Mesenchymal stem cell (in vitro differentiated cells and primary cell): ENCODE results near the gene TRAF3IP1.

Experiments used
- DNase-seq: peaks from one replicate; pipeline ENCODE4 v3.0.0-alpha.2; 2013
- H2AFZ ChIP-seq: one replicate; pipeline ENCODE4 v1.6.1; 2013; ENCODE audit warnings: low read depth, mild to moderate bottlenecking, control low read depth, inconsistent platforms, low read length, moderate library complexity
- H2AK5ac ChIP-seq: 2 replicates; pipeline ENCODE4 v1.6.1; 2013; ENCODE audit warnings: low read length, moderate library complexity, mild to moderate bottlenecking, inconsistent platforms; ENCODE audit not compliant: severe bottlenecking
- H2BK120ac ChIP-seq: one replicate; pipeline ENCODE4 v1.6.1; 2013; ENCODE audit warnings: low read depth, mild to moderate bottlenecking, inconsistent platforms, low read length, moderate library complexity
- H2BK12ac ChIP-seq, 2 experiments: one replicate each; pipeline ENCODE4 v1.6.1; 2013; ENCODE audit warnings: inconsistent platforms in 2 of 2, low read length in 2 of 2, mild to moderate bottlenecking in 2 of 2, moderate library complexity in 2 of 2, control low read depth in 1 of 2
- H2BK15ac ChIP-seq: one replicate; pipeline ENCODE4 v1.6.1; 2013; ENCODE audit warnings: mild to moderate bottlenecking, low read depth, inconsistent platforms; ENCODE audit not compliant: poor library complexity, severe bottlenecking
- H2BK5ac ChIP-seq: 2 replicates; pipeline ENCODE4 v1.6.1; 2013; ENCODE audit warnings: low read depth, mild to moderate bottlenecking, low read length, control low read depth, inconsistent platforms; ENCODE audit not compliant: poor library complexity, severe bottlenecking
- H3K14ac ChIP-seq, 2 experiments: one replicate each; pipeline ENCODE4 v1.6.1; 2013; ENCODE audit warnings: inconsistent platforms in 2 of 2, low read length in 2 of 2, control low read depth in 1 of 2, mild to moderate bottlenecking in 1 of 2, moderate library complexity in 1 of 2
- H3K18ac ChIP-seq, 2 experiments: one replicate each; pipeline ENCODE4 v1.6.1; 2013; ENCODE audit warnings: inconsistent platforms in 2 of 2, low read length in 2 of 2, control low read depth in 1 of 2, low read depth in 1 of 2, mild to moderate bottlenecking in 1 of 2
- H3K23ac ChIP-seq, 2 experiments: one replicate each; pipeline ENCODE4 v1.6.1; 2013; ENCODE audit warnings: inconsistent platforms in 2 of 2, low read length in 2 of 2, mild to moderate bottlenecking in 2 of 2, moderate library complexity in 2 of 2, control low read depth in 1 of 2
- H3K27ac ChIP-seq: 2 replicates; pipeline ENCODE4 v1.5.1; 2013; ENCODE audit warnings: mild to moderate bottlenecking, moderate library complexity, low read length, control low read depth, inconsistent platforms; ENCODE audit not compliant: poor library complexity, severe bottlenecking
- H3K27me3 ChIP-seq, 2 experiments: 2 replicates each; pipeline versions ENCODE4 v1.6.1 to v1.7.0; 2013; ENCODE audit warnings: low read length in 2 of 2, mild to moderate bottlenecking in 2 of 2, moderate library complexity in 2 of 2, control low read depth in 1 of 2, inconsistent platforms in 1 of 2; ENCODE audit not compliant: control insufficient read depth in 1 of 2, insufficient read depth in 1 of 2
- H3K36me3 ChIP-seq, 2 experiments: 2 replicates each; pipeline versions ENCODE4 v1.6.1 to v1.7.0; 2013; ENCODE audit warnings: low read length in 2 of 2, control low read depth in 1 of 2, inconsistent platforms in 1 of 2, low read depth in 1 of 2, mild to moderate bottlenecking in 1 of 2; ENCODE audit not compliant: insufficient read depth in 2 of 2, control insufficient read depth in 1 of 2
- H3K4ac ChIP-seq, 2 experiments: one replicate each; pipeline ENCODE4 v1.6.1; 2013; ENCODE audit warnings: inconsistent platforms in 2 of 2, low read length in 2 of 2, mild to moderate bottlenecking in 2 of 2, moderate library complexity in 2 of 2, control low read depth in 1 of 2, low read depth in 1 of 2
- H3K4me1 ChIP-seq: 2 replicates; pipeline ENCODE4 v1.6.1; 2013; ENCODE audit warnings: low read depth, low read length, control low read depth; ENCODE audit not compliant: control insufficient read depth, insufficient read depth
- H3K4me2 ChIP-seq: 2 replicates; pipeline ENCODE4 v1.6.1; 2013; ENCODE audit warnings: low read length, mild to moderate bottlenecking, inconsistent platforms; ENCODE audit not compliant: poor library complexity, severe bottlenecking
- H3K4me3 ChIP-seq, 2 experiments: 2 replicates each; pipeline versions ENCODE4 v1.5.1 to v1.7.0; 2013; ENCODE audit warnings: low read length in 2 of 2, mild to moderate bottlenecking in 2 of 2, control low read depth in 1 of 2, low read depth in 1 of 2; ENCODE audit not compliant: insufficient read depth in 1 of 2
- H3K79me1 ChIP-seq: replicated peaks from 2 replicates; pipeline ENCODE4 v1.6.1; 2013; ENCODE audit warnings: mild to moderate bottlenecking, control low read depth, low read length, inconsistent platforms; ENCODE audit not compliant: poor library complexity, severe bottlenecking
- H3K9ac ChIP-seq: 2 replicates; pipeline ENCODE4 v1.7.0; 2013; ENCODE audit warnings: mild to moderate bottlenecking, low read length, moderate library complexity
- H3K9me3 ChIP-seq: 2 replicates; pipeline ENCODE4 v1.7.0; 2013; ENCODE audit warnings: mild to moderate bottlenecking, low read length; ENCODE audit not compliant: control insufficient read depth
- H4K8ac ChIP-seq: one replicate; pipeline ENCODE4 v1.6.1; 2013; ENCODE audit warnings: inconsistent platforms, mild to moderate bottlenecking, low read length, moderate library complexity
- H4K91ac ChIP-seq: one replicate; pipeline ENCODE4 v1.6.1; 2013; ENCODE audit warnings: mild to moderate bottlenecking, low read length, inconsistent platforms
- WGBS: methylation state at CpG from one replicate; pipeline ENCODE4 v1.1.7; 2013; ENCODE audit warnings: mixed read lengths; 5-methylcytosine and 5-hydroxymethylcytosine counted together

TRAF3IP1 gene

GRCh38 chr2:238425979-238426567 is 105.8 kb downstream of the TRAF3IP1 start:
- 4% methylated on average over 23 of the region's 24 CpGs for WGBS
- Histone ChIP-seq H3K18ac (peak overlapping the region; percentile 83 to 97), H3K9me3 (peaks cover 7% of the 10 kb centered on the region), H3K4me2 (peak overlapping the region; percentile 72), H3K23ac (no peak overlapping the region), H2AFZ (peak overlapping the region; percentile 83), H3K4ac (peak overlapping the region; percentile 64 to 65), H2AK5ac (no peak overlapping the region), H2BK12ac (peak overlapping the region in 1 of 2 experiments; percentile 68), H4K91ac (peak overlapping the region; percentile 87), H3K36me3 (peaks cover 8 to 20% of the 10 kb centered on the region in 2 experiments), H3K79me1 (peaks cover 3% of the 10 kb centered on the region), H3K4me1 (peaks cover 34% of the 10 kb centered on the region), H3K14ac (peak overlapping the region in 1 of 2 experiments; percentile 3), H2BK5ac (peak overlapping the region; percentile 96), H3K4me3 (peak overlapping the region; percentile 91 to 94), H2BK15ac (peak overlapping the region; percentile 80), H3K27ac (peak overlapping the region; percentile 99), H4K8ac (peak overlapping the region; percentile 78), H2BK120ac (peak overlapping the region; percentile 92), H3K9ac (peak overlapping the region; percentile 93), H3K27me3 (no peaks in the 10 kb centered on the region)
- peak; percentile 75 for DNase-seq

- Histone ChIP-seq H2AK5ac (no peak within 1 kb of the TSS), H2AFZ (peak within 1 kb of the TSS; percentile 83), H3K27me3 (no peaks in the 10 kb centered on the region), H4K8ac (peak within 1 kb of the TSS; percentile 99), H3K79me1 (peaks cover 3% of the 10 kb centered on the region), H3K36me3 (peaks cover 4 to 22% of the 10 kb centered on the region in 2 experiments), H3K4me1 (peaks cover 30% of the 10 kb centered on the region), H3K4me2 (peak within 1 kb of the TSS; percentile 85), H3K9ac (peak within 1 kb of the TSS; percentile 93), H2BK15ac (peak within 1 kb of the TSS; percentile 88), H3K4me3 (peak within 1 kb of the TSS; percentile 91 to 94), H3K27ac (peak within 1 kb of the TSS; percentile 99), H3K23ac (peak within 1 kb of the TSS; percentile 86 to 92), H2BK12ac (peak within 1 kb of the TSS in 1 of 2 experiments; percentile 68), H3K18ac (peak within 1 kb of the TSS; percentile 96 to 97), H3K4ac (peak within 1 kb of the TSS; percentile 88 to 92), H2BK5ac (peak within 1 kb of the TSS; percentile 96), H3K14ac (peak within 1 kb of the TSS in 1 of 2 experiments; percentile 94), H4K91ac (peak within 1 kb of the TSS; percentile 97), H2BK120ac (peak within 1 kb of the TSS; percentile 92), H3K9me3 (peaks cover 7% of the 10 kb centered on the region)
- DNase-seq, result peak; percentile 85
- under 1% methylated on average over 71 of the region's 104 CpGs for WGBS
Observed at GRCh38 chr2:238426568-238427434, 106.5 kb downstream of the TRAF3IP1 start, which contains the start of gene ASB1. Gene ASB1 (plus strand): TSS chr2:238426927. CDS start chr2:238427071, 144 bp downstream.

GRCh38 chr2:238427435-238428162 is 107.3 kb downstream of the TRAF3IP1 start:
- peak overlapping the region in 1 of 2 experiments; percentile 10 for H2BK12ac ChIP-seq
- H2BK5ac ChIP-seq, result peak overlapping the region; percentile 31
- no peak overlapping the region for H2BK120ac ChIP-seq
- H3K9ac ChIP-seq, result peak overlapping the region; percentile 93
- H2AK5ac ChIP-seq, result no peak overlapping the region
- H3K14ac ChIP-seq, result peak overlapping the region in 1 of 2 experiments; percentile 94
- H3K4me2 ChIP-seq, result peak overlapping the region; percentile 85
- peak overlapping the region; percentile 91 to 94 for H3K4me3 ChIP-seq
- peaks cover 7% of the 10 kb centered on the region for H3K9me3 ChIP-seq
- peak; percentile 37 for DNase-seq
- H3K4ac ChIP-seq, result peak overlapping the region; percentile 73 to 92
- H3K79me1 ChIP-seq, result peaks cover 5% of the 10 kb centered on the region
- peak overlapping the region in 1 of 2 experiments; percentile 86 for H3K23ac ChIP-seq
- H3K36me3 ChIP-seq, result peaks cover 4 to 22% of the 10 kb centered on the region in 2 experiments
- peak overlapping the region; percentile 58 for H3K27ac ChIP-seq
- H4K91ac ChIP-seq, result peak overlapping the region; percentile 97
- H3K4me1 ChIP-seq, result peaks cover 32% of the 10 kb centered on the region
- H3K18ac ChIP-seq, result peak overlapping the region; percentile 96 to 97
- H2AFZ ChIP-seq, result peak overlapping the region; percentile 48
- peak overlapping the region; percentile 15 for H2BK15ac ChIP-seq
- peak overlapping the region; percentile 99 for H4K8ac ChIP-seq
- no peaks in the 10 kb centered on the region for H3K27me3 ChIP-seq
- 9% methylated on average over 14 of the region's 20 CpGs for whole genome bisulfite sequencing
